GM21619 (cell line): ENCODE results near the gene RPS8.
"Not testable (repeated sequence)": the region's sequence is repeated elsewhere in the genome, so short reads cannot be mapped to it uniquely, and the experiment has no call there.

Source experiments
- ATAC-seq: cut with Tn5 transposase; IDR thresholded peaks from one replicate; pipeline ENCODE4 v1.9.1; 2021; ENCODE audit not compliant: unreplicated experiment

Gene RPS8

DNA sequence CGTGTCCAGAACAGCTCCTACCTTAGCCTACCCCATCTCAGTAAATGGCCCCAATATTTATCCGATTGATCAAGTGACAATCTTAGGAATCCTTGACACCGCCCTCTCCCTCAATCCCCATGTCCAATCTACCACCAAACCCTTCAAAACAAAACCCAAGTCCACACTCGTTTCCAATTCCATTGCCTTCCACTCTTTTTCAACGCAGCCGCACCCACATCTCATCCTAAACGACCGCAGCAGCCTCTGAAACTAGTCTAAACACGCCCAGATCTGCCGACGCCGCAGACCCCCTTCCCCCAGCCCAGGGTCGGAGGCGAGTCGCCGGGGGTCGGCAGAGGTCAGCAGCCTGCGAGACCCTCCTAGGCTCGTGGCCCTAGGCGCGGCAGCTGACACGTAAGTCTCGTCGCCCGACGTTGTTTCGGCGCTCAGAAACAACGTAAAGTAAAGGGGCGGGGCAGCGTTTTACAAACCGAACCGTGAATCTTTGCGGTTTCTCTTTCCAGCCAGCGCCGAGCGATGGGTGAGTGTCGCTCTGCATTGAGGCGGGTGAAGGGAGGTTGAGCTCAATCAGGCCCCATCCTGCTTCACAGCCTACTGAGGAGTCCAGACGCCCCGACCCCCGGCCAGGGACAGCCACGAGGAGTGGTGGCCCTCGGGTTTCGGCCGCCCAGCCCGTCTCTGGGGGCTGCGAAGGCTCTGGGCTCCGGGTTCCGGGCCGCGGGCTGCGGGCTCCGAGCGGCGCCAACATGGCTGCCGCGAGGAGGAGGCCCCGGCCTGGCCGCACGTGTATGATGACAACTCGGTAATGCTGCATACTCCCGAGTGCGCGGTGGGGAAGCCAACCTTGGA lies at the start of gene RPS8:
TSS of gene RPS8 (plus strand) at position 463 of the 852 bp plus-strand sequence. CDS start at position 520, 57 bp downstream.
- peak; percentile 76 for ATAC-seq

GRCh38 chr1:44730741-44731512 lies 44.4 kb upstream of the RPS8 start, which contains the start of gene RNU5D-1:
Gene RNU5D-1 (minus strand): TSS chr1:44731170.
- peak; percentile 52 for ATAC-seq

- ATAC-seq, result no peak
These were observed 42.0 kb upstream of the RPS8 start for GRCh38 chr1:44733365-44733764.

DNA sequence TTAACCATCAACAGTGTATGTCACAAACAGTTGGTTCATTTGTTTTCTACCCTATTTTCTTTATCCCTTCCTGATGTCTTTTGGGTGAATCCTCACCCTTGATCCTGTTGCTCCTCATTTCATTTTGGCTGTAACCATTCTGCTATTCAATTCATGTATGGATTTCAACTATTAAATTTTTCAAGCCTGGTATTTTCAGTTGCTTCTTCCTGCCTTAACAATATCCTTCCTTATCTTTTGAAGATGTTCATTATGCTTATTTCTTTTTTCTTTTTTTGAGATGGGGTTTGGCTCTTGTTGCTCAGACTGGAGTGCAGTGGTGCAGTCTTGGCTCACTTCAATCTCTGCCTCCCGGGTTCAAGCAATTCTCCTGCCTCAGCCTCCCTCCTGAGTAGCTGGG lies 41.6 kb upstream of the RPS8 start:
- ATAC-seq, result no peak

DNA sequence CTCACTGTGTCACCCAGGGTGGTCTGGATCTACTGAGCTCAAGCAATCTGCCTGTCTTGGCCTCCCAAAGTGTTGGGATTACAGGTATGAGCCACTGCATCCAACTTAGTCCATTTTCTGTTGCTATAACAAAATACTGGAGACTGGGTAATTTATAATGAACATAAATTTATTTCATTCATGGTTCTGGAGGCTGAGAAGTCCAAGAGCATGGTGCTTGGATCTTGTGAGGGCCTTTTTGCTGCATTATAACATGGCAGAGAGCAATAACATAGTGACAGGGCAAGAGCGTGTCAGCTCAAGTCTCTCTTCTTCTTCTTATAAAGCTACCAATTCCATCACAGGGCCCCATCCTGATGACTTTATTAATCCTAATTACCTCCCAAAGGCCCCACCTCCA lies 39.3 kb upstream of the RPS8 start:
- no peak for ATAC-seq

- not testable (repeated sequence) for ATAC-seq
These were observed 36.4 kb upstream of the RPS8 start for GRCh38 chr1:44738953-44739306.

DNA sequence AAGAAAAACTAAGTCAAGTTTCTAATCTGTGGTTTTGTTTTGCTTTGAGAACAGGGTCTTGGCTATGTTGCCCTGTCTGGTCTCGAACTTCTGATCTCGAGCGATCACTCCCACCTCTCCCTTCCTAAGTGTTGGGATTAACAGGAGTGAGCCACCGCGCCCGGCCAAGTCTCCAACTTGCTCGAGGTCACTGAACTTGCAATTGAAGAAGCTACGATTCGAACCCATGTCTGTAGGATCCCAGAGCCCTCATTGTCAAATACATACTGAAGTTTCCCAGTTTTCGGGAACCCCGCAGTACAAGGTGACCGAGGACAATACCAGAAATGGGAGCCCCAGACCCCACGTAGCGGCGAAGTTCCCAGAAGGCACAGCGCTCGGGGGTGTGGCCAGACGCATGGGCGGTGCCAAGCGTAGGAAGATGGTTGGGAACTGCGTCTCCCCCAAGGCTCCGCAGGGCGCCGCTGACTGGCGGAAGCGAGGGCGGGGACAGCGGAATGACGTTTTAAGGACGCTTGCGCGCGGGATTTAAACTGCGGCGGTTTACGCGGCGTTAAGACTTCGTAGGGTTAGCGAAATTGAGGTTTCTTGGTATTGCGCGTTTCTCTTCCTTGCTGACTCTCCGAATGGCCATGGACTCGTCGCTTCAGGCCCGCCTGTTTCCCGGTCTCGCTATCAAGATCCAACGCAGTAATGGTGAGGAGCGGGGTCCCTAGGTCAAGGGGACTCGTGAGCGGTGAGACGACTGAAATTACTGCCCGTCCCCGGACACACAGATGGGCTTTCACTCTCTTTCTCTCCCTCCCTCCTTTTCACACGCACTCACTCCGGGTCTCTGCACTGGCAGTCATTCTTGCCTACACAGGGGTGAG lies 35.8 kb upstream of the RPS8 start, which contains the start of gene KIF2C:
TSS of gene KIF2C (plus strand) at position 531 of the 872 bp plus-strand sequence. CDS start at position 627, 96 bp downstream.
- ATAC-seq, result peak; percentile 95

GRCh38 chr1:44740179-44740617 lies 35.1 kb upstream of the RPS8 start:
- no peak for ATAC-seq

DNA sequence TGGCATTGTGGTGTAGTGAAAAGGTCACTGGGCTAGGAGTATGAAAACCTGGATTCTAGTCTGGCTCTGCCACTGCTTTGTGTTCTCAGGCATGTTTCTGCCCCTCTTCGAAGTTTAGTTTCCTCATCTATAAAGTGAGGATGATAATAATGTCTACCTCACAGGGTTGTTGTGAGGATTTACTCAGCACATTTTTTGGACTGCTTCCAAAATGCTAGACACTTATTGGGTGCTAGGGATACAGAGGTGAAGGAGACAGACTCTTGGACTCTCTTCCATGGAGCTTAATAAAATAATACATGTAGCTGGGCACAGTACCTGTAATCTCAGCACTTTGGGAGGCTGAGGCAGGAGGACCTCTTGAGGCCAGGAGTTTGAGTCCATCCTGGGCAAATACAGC lies 32.1 kb upstream of the RPS8 start:
- ATAC-seq, result no peak

- no peak for ATAC-seq
These were observed 27.5 kb upstream of the RPS8 start for GRCh38 chr1:44747878-44748277.

DNA sequence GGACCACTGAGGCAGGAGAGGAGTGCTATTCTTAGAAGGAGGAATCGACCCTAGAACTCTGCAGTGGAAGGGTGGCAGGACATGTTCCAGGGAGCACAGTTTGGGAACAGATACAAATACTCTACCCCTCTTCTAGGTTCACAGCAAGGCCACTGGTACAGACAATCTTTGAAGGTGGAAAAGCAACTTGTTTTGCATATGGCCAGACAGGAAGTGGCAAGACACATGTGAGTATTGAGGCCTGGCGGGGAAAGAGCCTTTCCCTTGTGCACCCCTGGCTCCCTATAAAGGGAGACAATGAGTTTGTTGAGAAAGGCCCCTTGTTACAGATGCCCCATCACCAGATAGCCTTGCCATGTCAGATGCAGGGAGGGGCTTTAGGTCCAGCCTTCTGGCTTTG lies 17.9 kb upstream of the RPS8 start:
- peak; percentile 53 for ATAC-seq

GRCh38 chr1:44759077-44759476 lies 16.3 kb upstream of the RPS8 start:
- ATAC-seq, result no peak

GRCh38 chr1:44760876-44761275 lies 14.5 kb upstream of the RPS8 start:
- no peak for ATAC-seq

- not testable (repeated sequence) for ATAC-seq
These were observed 8.9 kb upstream of the RPS8 start for GRCh38 chr1:44766421-44766820.

- no peak for ATAC-seq
These were observed 790 bp downstream of the RPS8 start for GRCh38 chr1:44775930-44776729.

DNA sequence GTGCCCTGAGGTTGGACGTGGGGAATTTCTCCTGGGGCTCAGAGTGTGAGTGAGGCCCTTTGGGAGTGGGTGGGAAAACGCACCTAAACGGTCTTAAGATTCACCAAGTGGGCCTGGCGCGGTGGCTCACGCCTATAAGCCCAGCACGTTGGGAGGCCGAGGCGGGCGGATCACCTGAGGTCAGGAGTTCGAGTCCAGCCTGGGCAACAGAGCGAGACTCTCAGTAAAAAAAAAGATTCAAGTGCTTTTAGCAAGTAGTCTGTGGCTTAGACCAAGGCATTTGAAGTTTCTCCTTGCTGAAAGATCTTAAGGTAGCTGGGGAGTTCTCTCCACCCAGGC lies 1.4 kb downstream of the RPS8 start:
- no peak for ATAC-seq

GRCh38 chr1:44777547-44777946 lies 2.2 kb downstream of the RPS8 start:
- no peak for ATAC-seq

- ATAC-seq, result no peak
These were observed 2.8 kb downstream of the RPS8 start for GRCh38 chr1:44777969-44778635.

DNA sequence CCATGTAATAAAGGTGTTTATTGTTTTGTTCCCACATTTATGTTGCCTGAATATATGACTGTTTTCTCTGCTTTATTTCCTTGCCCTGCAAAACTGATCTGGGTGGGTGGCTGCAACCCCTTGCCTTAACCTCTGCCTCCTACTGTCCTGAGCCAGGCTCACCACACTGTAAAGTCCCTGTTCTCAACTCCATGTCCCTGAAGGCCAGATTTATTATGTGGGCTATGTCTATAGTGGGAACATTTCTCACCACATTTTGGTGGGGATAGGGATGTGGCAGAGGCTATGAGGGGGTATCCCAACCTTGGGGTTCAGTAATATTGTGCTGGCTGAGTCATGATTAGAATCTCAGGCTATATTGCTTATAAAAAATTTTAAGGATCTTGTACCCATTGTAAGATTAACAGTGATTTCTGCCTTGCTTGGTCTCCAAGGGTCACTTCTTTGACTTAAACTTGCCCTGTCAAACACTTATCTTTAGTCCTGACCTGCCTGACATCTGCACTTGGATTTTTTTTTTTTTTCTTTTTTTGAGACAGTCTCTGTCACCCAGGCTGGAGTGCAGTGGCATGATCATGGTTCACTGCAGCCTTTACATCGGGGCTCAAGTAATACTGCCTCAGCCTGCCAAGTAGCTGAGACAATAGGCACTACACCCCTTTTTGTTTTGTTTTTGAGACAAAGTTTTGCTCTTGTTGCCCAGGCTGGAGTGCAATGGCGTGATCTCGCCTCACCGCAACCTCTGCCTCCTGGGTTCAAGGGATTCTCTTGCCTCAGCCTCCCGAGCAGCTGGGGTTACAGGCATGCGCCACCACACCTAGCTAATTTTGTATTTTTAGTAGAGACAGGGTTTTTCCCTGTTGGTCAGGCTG lies 3.6 kb downstream of the RPS8 start:
- ATAC-seq, result no peak
